IMR-90 (cell line): ENCODE data around the gene EGFR. TPM values are rescaled to one million over a fixed set of nuclear protein-coding genes. Genes with fewer than 3 reads are reported as not detected.

Source experiments
- ATAC-seq: fragments of 200-7000 bp; cut with Tn5 transposase; 2 replicates; pipeline ENCODE4 v1.9.1; 2020; ENCODE audit warnings: low read depth, mild to moderate bottlenecking, moderate library complexity
- BruUV-seq: library from RNA; stranded (reverse); fragments of 400-500 nt; replicated peaks from 2 replicates; lab custom pipeline; 2021; lab: Mats Ljungman, UMichigan
- CTCF ChIA-PET: fragments of 300-600 bp; formaldehyde crosslinking; extraction: SDS; loops from one replicate; lab custom pipeline; 2021; ENCODE audit warnings: antibody characterized with exemption; lab: Yijun Ruan, JAX
- POLR2A ChIA-PET: fragments of 300-600 bp; sonication (Branson Sonifier 250); formaldehyde crosslinking; loops from one replicate; lab custom pipeline; 2022; ENCODE audit warnings: antibody characterized with exemption; ENCODE audit not compliant: unreplicated experiment; lab: Charles Lee
- DNase-seq: peaks from one replicate; pipeline ENCODE4 v3.0.0; 2013
- H2AFZ ChIP-seq: replicated peaks from 2 replicates; pipeline ENCODE3; 2013; ENCODE audit warnings: low read length, mild to moderate bottlenecking; ENCODE audit not compliant: poor library complexity
- H2AK5ac ChIP-seq: 2 replicates; pipeline ENCODE4 v1.6.1; 2013; ENCODE audit warnings: low read depth, low read length, inconsistent platforms
- H2AK9ac ChIP-seq: replicated peaks from 2 replicates; pipeline ENCODE3; 2013; ENCODE audit warnings: mild to moderate bottlenecking, low read depth, low read length, moderate library complexity; ENCODE audit not compliant: poor library complexity
- H2BK120ac ChIP-seq: 2 replicates; pipeline ENCODE4 v1.6.1; 2013; ENCODE audit warnings: low read depth, low read length, inconsistent platforms
- H2BK15ac ChIP-seq: 3 replicates; pipeline ENCODE4 v1.6.1; 2013; ENCODE audit warnings: low read depth, low read length, inconsistent platforms
- H2BK20ac ChIP-seq: 2 replicates; pipeline ENCODE4 v1.6.1; 2013; ENCODE audit warnings: low read depth, mild to moderate bottlenecking, inconsistent platforms, low read length, moderate library complexity
- H2BK5ac ChIP-seq: 2 replicates; pipeline ENCODE4 v1.6.1; 2013; ENCODE audit warnings: mild to moderate bottlenecking, low read depth, low read length, inconsistent platforms; ENCODE audit not compliant: poor library complexity, severe bottlenecking
- H3K14ac ChIP-seq: replicated peaks from 2 replicates; pipeline ENCODE4 v1.6.1; 2013; ENCODE audit warnings: low read depth, low read length, inconsistent platforms
- H3K18ac ChIP-seq: 2 replicates; pipeline ENCODE4 v1.6.1; 2013; ENCODE audit warnings: low read depth, low read length, control low read depth
- H3K23ac ChIP-seq: 2 replicates; pipeline ENCODE4 v1.6.1; 2013; ENCODE audit warnings: low read depth, low read length, inconsistent platforms
- H3K27ac ChIP-seq: 2 replicates; pipeline ENCODE4 v1.5.1; 2013; ENCODE audit warnings: mild to moderate bottlenecking, control low read depth, low read length; ENCODE audit not compliant: insufficient read depth
- H3K27me3 ChIP-seq: 2 replicates; pipeline ENCODE4 v1.6.1; 2013; ENCODE audit warnings: low read length; ENCODE audit not compliant: control insufficient read depth, insufficient read depth
- H3K36me3 ChIP-seq: 2 replicates; pipeline ENCODE4 v1.6.1; 2013; ENCODE audit warnings: low read length, mixed read lengths; ENCODE audit not compliant: control insufficient read depth, insufficient read depth
- H3K4ac ChIP-seq: 2 replicates; pipeline ENCODE4 v1.6.1; 2013; ENCODE audit warnings: low read depth, low read length, inconsistent platforms
- H3K4me1 ChIP-seq: 2 replicates; pipeline ENCODE4 v1.6.1; 2013; ENCODE audit warnings: low read length, mixed read lengths; ENCODE audit not compliant: control insufficient read depth, insufficient read depth
- H3K4me2 ChIP-seq: 2 replicates; pipeline ENCODE4 v1.6.1; 2013; ENCODE audit warnings: low read depth, mild to moderate bottlenecking, control low read depth, low read length, moderate library complexity
- H3K4me3 ChIP-seq: 2 replicates; pipeline ENCODE4 v1.5.1; 2013; ENCODE audit warnings: low read depth, mild to moderate bottlenecking, control low read depth, low read length, moderate library complexity; ENCODE audit not compliant: insufficient read depth
- H3K56ac ChIP-seq: 2 replicates; pipeline ENCODE4 v1.6.1; 2013; ENCODE audit warnings: low read length, inconsistent platforms; ENCODE audit not compliant: insufficient read depth; ENCODE audit errors: extremely low read depth
- H3K79me1 ChIP-seq, 2 experiments: 2 replicates each; pipeline ENCODE4 v1.6.1; 2013; ENCODE audit warnings: low read length in 2 of 2, inconsistent platforms in 1 of 2, low read depth in 1 of 2
- H3K9ac ChIP-seq: 2 replicates; pipeline ENCODE4 v1.6.1; 2013; ENCODE audit warnings: low read depth, low read length, control low read depth
- H3K9me1 ChIP-seq: 2 replicates; pipeline ENCODE4 v1.6.1; 2013; ENCODE audit warnings: low read length, inconsistent platforms; ENCODE audit not compliant: insufficient read depth
- H3K9me3 ChIP-seq: 2 replicates; pipeline ENCODE4 v1.6.1; 2013; ENCODE audit warnings: low read length; ENCODE audit not compliant: control insufficient read depth, insufficient read depth
- H4K20me1 ChIP-seq: 2 replicates; pipeline ENCODE4 v1.6.1; 2013; ENCODE audit warnings: low read length, inconsistent platforms; ENCODE audit not compliant: insufficient read depth
- H4K5ac ChIP-seq: 2 replicates; pipeline ENCODE4 v1.6.1; 2013; ENCODE audit warnings: mild to moderate bottlenecking, low read depth, low read length, control low read depth
- H4K8ac ChIP-seq, 2 experiments: 2 replicates each; pipeline ENCODE4 v1.6.1; 2013; ENCODE audit warnings: low read depth in 2 of 2, low read length in 2 of 2, control low read depth in 1 of 2, inconsistent platforms in 1 of 2
- H4K91ac ChIP-seq: 2 replicates; pipeline ENCODE4 v1.6.1; 2013; ENCODE audit warnings: low read depth, low read length, inconsistent platforms; ENCODE audit not compliant: insufficient read depth
- CEBPB ChIP-seq: IDR thresholded peaks from 2 replicates; pipeline ENCODE4 v1.6.1; 2012; ENCODE audit warnings: low read depth, low read length, improper control_type of control experiment
- MAZ ChIP-seq: IDR thresholded peaks from 2 replicates; pipeline ENCODE4 v1.6.1; 2012; ENCODE audit warnings: low read depth, mild to moderate bottlenecking, low read length, improper control_type of control experiment, moderate library complexity, borderline replicate concordance
- NFE2L2 ChIP-seq: fragments of 150-350 bp; IDR thresholded peaks from 2 replicates; pipeline ENCODE4 v1.6.1; 2016; ENCODE audit warnings: low read depth, mild to moderate bottlenecking, low read length
- POLR2A ChIP-seq: IDR thresholded peaks from 2 replicates; pipeline ENCODE4 v1.6.1; 2012; ENCODE audit warnings: mild to moderate bottlenecking, low read depth, low read length
- WGBS, 2 experiments: methylation state at CpG; one replicate each; pipeline versions ENCODE4 v1.1.5 to v1.1.7; 2013; ENCODE audit warnings: missing lambda C conversion rate in 2 of 2; ENCODE audit not compliant: insufficient read length in 1 of 2; ENCODE audit errors: extremely low coverage in 2 of 2; 5-methylcytosine and 5-hydroxymethylcytosine counted together
- dilution Hi-C: fragments of 300-500 bp; cut with HindIII; formaldehyde crosslinking; loops from one replicate; pipeline ENCODE4 v1.14.3; 2018; ENCODE audit warnings: low sequenced_read_pairs; ENCODE audit not compliant: unreplicated experiment
- in situ Hi-C: fragments of 300-500 bp; cut with MboI; formaldehyde crosslinking; loops from 3 replicates; pipeline ENCODE4 v1.14.3; 2019; ENCODE audit warnings: low sequenced_read_pairs, inconsistent platforms, mixed read lengths
- intact Hi-C: fragments of 100-400 bp; cut with micrococcal nuclease; formaldehyde crosslinking; loops from 2 replicates; pipeline ENCODE4 v1.10.0; 2022
- polyA plus RNA-seq, 3 experiments: library from polyadenylated mRNA; depleted of rRNA; stranded (reverse); fragments of >200 nt; gene quantifications; 2 replicates each; pipeline ENCODE4 v1.2.3, GENCODE V29; 2012; ENCODE audit warnings: low replicate concordance in 1 of 3
- total RNA-seq: library from RNA; depleted of rRNA; stranded (reverse); fragments of >200 nt; gene quantifications from 2 replicates; pipeline ENCODE4 v1.2.3, GENCODE V29; 2012
- TF ChIP-seq, protein P1 (sequence below): fragments of 150-350 bp; IDR thresholded peaks from 2 replicates; pipeline ENCODE4 v1.6.1; 2017; ENCODE audit warnings: mild to moderate bottlenecking, antibody characterized with exemption, low read length, low read depth
- TF ChIP-seq, protein P2 (sequence below): fragments of 150-350 bp; IDR thresholded peaks from 2 replicates; pipeline ENCODE4 v1.6.1; 2016; ENCODE audit warnings: low read depth, mild to moderate bottlenecking, low read length, moderate library complexity, borderline replicate concordance

EGFR gene
- total and polyA plus RNA-seq, 2 of the 4 experiments (the other 2 are of a cell fraction): 36.9 to 60.4 TPM

DNA sequence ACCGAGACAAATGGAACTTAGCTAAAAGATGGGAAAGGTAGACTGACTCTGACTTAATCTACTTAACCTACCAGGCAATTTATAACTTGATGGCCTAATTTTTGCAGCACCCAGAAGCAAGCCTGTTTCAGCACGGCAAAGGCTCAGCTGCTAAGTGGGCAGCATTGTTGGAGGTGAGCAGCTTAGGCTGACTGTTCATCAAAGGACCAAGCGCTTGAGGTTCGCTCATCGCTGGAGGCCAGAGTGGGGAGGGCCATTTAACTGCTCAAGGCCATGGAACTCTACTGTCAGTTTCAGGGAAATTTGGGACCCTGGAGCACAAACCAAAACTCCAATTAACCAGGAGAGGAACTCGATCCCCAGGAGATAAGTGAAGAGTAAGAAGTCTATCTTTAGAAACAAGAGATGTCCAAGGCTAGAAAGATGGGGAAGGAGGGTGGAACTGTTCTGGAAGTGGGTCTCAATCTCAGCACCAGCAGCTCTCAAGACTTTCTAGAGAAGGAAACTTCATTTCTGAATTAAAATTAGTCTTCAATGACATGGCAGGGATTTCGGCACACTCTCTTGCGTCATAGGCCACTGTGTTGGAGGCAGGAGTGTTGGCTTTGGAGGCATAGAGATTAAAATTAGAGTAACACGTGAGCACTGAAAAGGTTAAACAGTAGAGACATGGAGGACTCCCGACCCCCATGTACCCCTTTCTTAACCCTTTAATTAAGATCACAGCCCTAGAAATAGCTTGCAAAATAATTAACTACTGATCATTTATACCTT lies 43.1 kb downstream of the EGFR start:
- dilution Hi-C loops: no loop called here
- BruUV-seq: no TSS peak
- H2BK15ac ChIP-seq: peak overlapping the region; percentile 52; the same call in 2 of the 3 replicates
- ATAC-seq: no peak
- no peaks in the 10 kb centered on the region for H3K27me3 ChIP-seq
- peak overlapping the region; percentile 25 for H3K18ac ChIP-seq
- whole genome bisulfite sequencing, 2 experiments: 100% methylated on average over 1 of the region's 10 CpGs; no CpG with 5 or more reads in 1 of the 2 experiments
- peak overlapping the region; percentile 58 for H2BK120ac ChIP-seq
- H2BK5ac ChIP-seq: peak overlapping the region; percentile 97
- H3K23ac ChIP-seq: no peak overlapping the region; the same call in 1 of the 2 replicates
- H2BK20ac ChIP-seq: peak overlapping the region; percentile 55
- peaks cover 40% of the 10 kb centered on the region for H3K4me1 ChIP-seq
- no peaks in the 10 kb centered on the region for H3K9me3 ChIP-seq
- in situ Hi-C loops: no loop called here
- peaks cover 27 to 62% of the 10 kb centered on the region in 2 experiments for H3K79me1 ChIP-seq
- no peak overlapping the region for H3K4me3 ChIP-seq
- H2AFZ ChIP-seq: no peak overlapping the region
- intact Hi-C loops: no loop called here
- H3K14ac ChIP-seq: peak overlapping the region; percentile 57; the same call in 1 of the 2 replicates
- H2AK9ac ChIP-seq: peak overlapping the region; percentile 1
- H3K4ac ChIP-seq: peak overlapping the region; percentile 99
- H4K8ac ChIP-seq: peak overlapping the region; percentile 37 to 70; a peak in 3 of 4 replicates
- peaks cover 3% of the 10 kb centered on the region; the same call in 1 of the 2 replicates for H3K36me3 ChIP-seq
- no peak for TF ChIP-seq MAZ
- no peak for TF ChIP-seq POLR2A
- TF ChIP-seq, protein P1, sequence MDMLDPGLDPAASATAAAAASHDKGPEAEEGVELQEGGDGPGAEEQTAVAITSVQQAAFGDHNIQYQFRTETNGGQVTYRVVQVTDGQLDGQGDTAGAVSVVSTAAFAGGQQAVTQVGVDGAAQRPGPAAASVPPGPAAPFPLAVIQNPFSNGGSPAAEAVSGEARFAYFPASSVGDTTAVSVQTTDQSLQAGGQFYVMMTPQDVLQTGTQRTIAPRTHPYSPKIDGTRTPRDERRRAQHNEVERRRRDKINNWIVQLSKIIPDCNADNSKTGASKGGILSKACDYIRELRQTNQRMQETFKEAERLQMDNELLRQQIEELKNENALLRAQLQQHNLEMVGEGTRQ: no peak
- TF ChIP-seq NFE2L2: no peak
- TF ChIP-seq, protein P2, sequence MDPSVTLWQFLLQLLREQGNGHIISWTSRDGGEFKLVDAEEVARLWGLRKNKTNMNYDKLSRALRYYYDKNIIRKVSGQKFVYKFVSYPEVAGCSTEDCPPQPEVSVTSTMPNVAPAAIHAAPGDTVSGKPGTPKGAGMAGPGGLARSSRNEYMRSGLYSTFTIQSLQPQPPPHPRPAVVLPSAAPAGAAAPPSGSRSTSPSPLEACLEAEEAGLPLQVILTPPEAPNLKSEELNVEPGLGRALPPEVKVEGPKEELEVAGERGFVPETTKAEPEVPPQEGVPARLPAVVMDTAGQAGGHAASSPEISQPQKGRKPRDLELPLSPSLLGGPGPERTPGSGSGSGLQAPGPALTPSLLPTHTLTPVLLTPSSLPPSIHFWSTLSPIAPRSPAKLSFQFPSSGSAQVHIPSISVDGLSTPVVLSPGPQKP: no peak
- peak; percentile 81 for TF ChIP-seq CEBPB
- H4K5ac ChIP-seq: peak overlapping the region; percentile 6; the same call in 1 of the 2 replicates
- CTCF ChIA-PET: interaction anchor here (1.1 kb wide), 1 partner anchor 10 kb away, joined by 4 read pairs; no protein-coding TSS in a partner anchor
- H3K9me1 ChIP-seq: peaks cover 22% of the 10 kb centered on the region
- no peak for DNase-seq
- peak overlapping the region; percentile 90 for H2AK5ac ChIP-seq
- no peak overlapping the region for H3K9ac ChIP-seq
- H3K27ac ChIP-seq: peak overlapping the region; percentile 73
- no peak overlapping the region for H3K4me2 ChIP-seq
- H4K91ac ChIP-seq: peak overlapping the region; percentile 56
- POLR2A ChIA-PET: no interaction called here
- H4K20me1 ChIP-seq: no peaks in the 10 kb centered on the region; the same call in 1 of the 2 replicates
- no peak overlapping the region for H3K56ac ChIP-seq
